ENCODE measurements around the gene G3BP1. TPM values are rescaled to one million over a fixed set of nuclear protein-coding genes. Genes with fewer than 3 reads are reported as not detected.

G3BP1 gene
- total RNA-seq, 1 experiment from 2014 or later: 329 TPM

- Mint-ChIP-seq H3K27me3 (ENCODE audit: insufficient read depth, unreplicated experiment) (no peaks in the 10 kb centered on the region), H3K4me3 (ENCODE audit: unreplicated experiment) (no peak overlapping the region), H3K36me3 (ENCODE audit: insufficient read depth, unreplicated experiment) (peaks cover 6% of the 10 kb centered on the region), H3K27ac (ENCODE audit: unreplicated experiment) (no peak overlapping the region), H3K4me1 (ENCODE audit: low read depth, unreplicated experiment) (no peaks in the 10 kb centered on the region), H3K9me3 (ENCODE audit: unreplicated experiment) (no peaks in the 10 kb centered on the region)
- no peak for DNase-seq
- ChIA-PET POLR2A (interaction anchor here (0.7 kb wide), 1 partner anchor 55 kb away, joined by 4 read pairs; no protein-coding TSS in a partner anchor), CTCF (interaction anchor here (1.0 kb wide), 1 partner anchor 19 kb away, joined by 4 read pairs; no protein-coding TSS in a partner anchor)
- H3K4me3 ChIP-seq (ENCODE audit: low read depth, low read length): no peak overlapping the region
- peaks cover 3% of the 10 kb centered on the region for H3K36me3 ChIP-seq (ENCODE audit: control insufficient read depth, insufficient read depth, low read length)
- H3K27me3 ChIP-seq (replicated peaks; ENCODE audit: control insufficient read depth, insufficient read depth, low read length): no peaks in the 10 kb centered on the region
- no peaks in the 10 kb centered on the region for H3K9me3 ChIP-seq
- TF ChIP-seq, protein P1, sequence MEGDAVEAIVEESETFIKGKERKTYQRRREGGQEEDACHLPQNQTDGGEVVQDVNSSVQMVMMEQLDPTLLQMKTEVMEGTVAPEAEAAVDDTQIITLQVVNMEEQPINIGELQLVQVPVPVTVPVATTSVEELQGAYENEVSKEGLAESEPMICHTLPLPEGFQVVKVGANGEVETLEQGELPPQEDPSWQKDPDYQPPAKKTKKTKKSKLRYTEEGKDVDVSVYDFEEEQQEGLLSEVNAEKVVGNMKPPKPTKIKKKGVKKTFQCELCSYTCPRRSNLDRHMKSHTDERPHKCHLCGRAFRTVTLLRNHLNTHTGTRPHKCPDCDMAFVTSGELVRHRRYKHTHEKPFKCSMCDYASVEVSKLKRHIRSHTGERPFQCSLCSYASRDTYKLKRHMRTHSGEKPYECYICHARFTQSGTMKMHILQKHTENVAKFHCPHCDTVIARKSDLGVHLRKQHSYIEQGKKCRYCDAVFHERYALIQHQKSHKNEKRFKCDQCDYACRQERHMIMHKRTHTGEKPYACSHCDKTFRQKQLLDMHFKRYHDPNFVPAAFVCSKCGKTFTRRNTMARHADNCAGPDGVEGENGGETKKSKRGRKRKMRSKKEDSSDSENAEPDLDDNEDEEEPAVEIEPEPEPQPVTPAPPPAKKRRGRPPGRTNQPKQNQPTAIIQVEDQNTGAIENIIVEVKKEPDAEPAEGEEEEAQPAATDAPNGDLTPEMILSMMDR (IDR thresholded peaks at IDR 0.05; ENCODE audit: insufficient read depth in 1 of 2, low read depth in 1 of 2, low read length in 1 of 2, severe bottlenecking in 1 of 2, unreplicated experiment in 1 of 2): no peak
- peaks cover 21% of the 10 kb centered on the region for H3K4me1 ChIP-seq
- BruUV-seq (replicated peaks): no TSS peak
- intact Hi-C loops (cut with micrococcal nuclease; ENCODE audit: unreplicated experiment): no loop called here
These were observed 20.7 kb upstream of the G3BP1 start for GRCh38 chr5:151751091-151751490.

DNA sequence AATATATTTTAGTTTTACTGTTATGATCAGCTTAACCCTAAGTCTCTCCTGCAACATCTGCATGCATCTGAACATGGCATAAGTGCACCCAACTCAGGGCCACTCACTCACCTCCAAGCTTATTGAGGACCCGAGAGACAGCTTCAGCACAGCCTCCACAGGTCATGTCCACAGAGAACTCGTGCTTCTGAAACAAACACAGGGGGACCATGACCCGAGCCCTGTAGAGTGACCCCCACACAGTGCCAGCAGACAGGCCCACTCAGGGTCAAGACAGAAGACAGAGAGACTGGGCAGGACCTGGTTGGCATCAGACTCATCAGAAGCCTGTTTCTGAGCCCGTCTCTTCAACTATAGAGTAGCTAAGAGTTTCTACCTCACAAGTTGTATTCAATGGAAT, 20.2 kb upstream of the G3BP1 start:
- intact Hi-C loops (cut with micrococcal nuclease; ENCODE audit: unreplicated experiment): no loop called here
- H3K4me1 Mint-ChIP-seq (ENCODE audit: low read depth, unreplicated experiment): no peaks in the 10 kb centered on the region
- no TSS peak for BruUV-seq (replicated peaks)
- H3K27me3 Mint-ChIP-seq (ENCODE audit: insufficient read depth, unreplicated experiment): no peaks in the 10 kb centered on the region
- Histone ChIP-seq H3K9me3 (no peaks in the 10 kb centered on the region), H3K36me3 (ENCODE audit: control insufficient read depth, insufficient read depth, low read length) (peaks cover 3% of the 10 kb centered on the region), H3K4me3 (ENCODE audit: low read depth, low read length) (no peak overlapping the region), H3K27me3 (replicated peaks; ENCODE audit: control insufficient read depth, insufficient read depth, low read length) (no peaks in the 10 kb centered on the region), H3K4me1 (peaks cover 26% of the 10 kb centered on the region)
- ChIA-PET POLR2A (interaction anchor here (0.7 kb wide), 1 partner anchor 55 kb away, joined by 4 read pairs; no protein-coding TSS in a partner anchor), CTCF (no interaction called here)
- H3K36me3 Mint-ChIP-seq (ENCODE audit: insufficient read depth, unreplicated experiment): peaks cover 6% of the 10 kb centered on the region
- no peak for DNase-seq
- no peak overlapping the region for H3K4me3 Mint-ChIP-seq (ENCODE audit: unreplicated experiment)
- H3K9me3 Mint-ChIP-seq (ENCODE audit: unreplicated experiment): no peaks in the 10 kb centered on the region
- no peak overlapping the region for H3K27ac Mint-ChIP-seq (ENCODE audit: unreplicated experiment)
- TF ChIP-seq, protein P1 (IDR thresholded peaks at IDR 0.05; ENCODE audit: insufficient read depth in 1 of 2, low read depth in 1 of 2, low read length in 1 of 2, severe bottlenecking in 1 of 2, unreplicated experiment in 1 of 2): no peak

- CTCF ChIA-PET: interaction anchor here (0.7 to 2.0 kb wide), 4 partner anchors 14 to 103 kb away, joined by 3 to 25 read pairs (median 4); partner anchors contain the start of gene G3BP1
- peak overlapping the region; percentile 3; the same call in 1 of the 2 replicates for H3K4me3 ChIP-seq (ENCODE audit: low read depth, low read length)
- H3K27me3 ChIP-seq (replicated peaks; ENCODE audit: control insufficient read depth, insufficient read depth, low read length): no peaks in the 10 kb centered on the region
- POLR2A ChIA-PET: interaction anchor here (1.4 kb wide), 1 partner anchor 16 kb away, joined by 17 read pairs; the partner anchor contains the start of gene G3BP1
- H3K4me3 Mint-ChIP-seq (ENCODE audit: unreplicated experiment): peak overlapping the region; percentile 47
- DNase-seq: peak; percentile 50 to 58
- H3K27me3 Mint-ChIP-seq (ENCODE audit: insufficient read depth, unreplicated experiment): no peaks in the 10 kb centered on the region
- no peaks in the 10 kb centered on the region for H3K9me3 Mint-ChIP-seq (ENCODE audit: unreplicated experiment)
- H3K36me3 ChIP-seq (ENCODE audit: control insufficient read depth, insufficient read depth, low read length): peaks cover 2% of the 10 kb centered on the region
- peaks cover 6% of the 10 kb centered on the region for H3K36me3 Mint-ChIP-seq (ENCODE audit: insufficient read depth, unreplicated experiment)
- TF ChIP-seq, protein P1 (IDR thresholded peaks at IDR 0.05; ENCODE audit: insufficient read depth in 1 of 2, low read depth in 1 of 2, low read length in 1 of 2, severe bottlenecking in 1 of 2, unreplicated experiment in 1 of 2): no peak
- peaks cover 40% of the 10 kb centered on the region for H3K4me1 ChIP-seq
- H3K9me3 ChIP-seq: no peaks in the 10 kb centered on the region
- BruUV-seq (replicated peaks): no TSS peak
- peak overlapping the region; percentile 82 for H3K27ac Mint-ChIP-seq (ENCODE audit: unreplicated experiment)
- peaks cover 16% of the 10 kb centered on the region for H3K4me1 Mint-ChIP-seq (ENCODE audit: low read depth, unreplicated experiment)
- intact Hi-C loops (cut with micrococcal nuclease; ENCODE audit: unreplicated experiment): no loop called here
These were observed 16.4 kb upstream of the G3BP1 start for GRCh38 chr5:151755383-151755782.
